ENCODE data around the gene CDH13.

The CDH13 gene

DNA sequence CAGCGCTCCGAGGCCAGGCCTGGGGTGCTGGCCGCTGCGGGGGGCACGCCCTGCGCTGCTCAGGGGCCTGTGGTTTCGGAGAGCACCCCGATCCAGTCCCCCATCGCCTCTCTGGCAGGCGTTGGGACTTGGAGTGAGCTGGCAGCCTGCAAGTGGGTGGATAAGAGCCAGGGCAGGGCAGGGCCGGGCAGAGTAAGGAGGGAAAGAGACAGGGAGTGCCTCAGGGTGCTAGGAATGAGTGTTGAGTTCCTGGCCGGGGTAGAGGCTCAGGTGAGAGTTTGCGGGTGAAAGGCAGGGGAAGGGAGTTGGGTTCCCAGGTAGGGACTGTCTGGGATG lies 1.3 kb downstream of the CDH13 start:
- no peak for DNase-seq (ENCODE audit: low read depth)

DNA sequence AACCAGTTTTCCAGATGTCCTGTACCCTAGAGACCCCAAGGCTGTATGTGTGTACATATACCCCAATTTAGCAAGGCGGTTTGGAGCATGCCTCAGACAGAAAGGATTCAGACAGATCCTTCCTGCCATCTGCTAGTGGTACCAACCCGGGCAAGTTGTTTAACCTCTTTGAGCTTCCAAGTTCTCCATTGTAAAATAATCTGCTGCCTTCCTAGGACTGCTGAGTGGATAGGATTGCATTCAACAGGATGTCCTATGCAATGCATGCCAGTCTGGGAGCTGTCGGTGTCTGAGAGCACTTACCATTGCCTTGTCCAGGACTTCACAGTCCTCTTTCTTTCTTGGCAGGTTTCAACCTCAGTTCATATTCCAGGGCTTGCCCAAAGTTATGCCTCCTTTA lies 1.9 kb downstream of the CDH13 start:
- no peak for DNase-seq (ENCODE audit: low read depth)

DNA sequence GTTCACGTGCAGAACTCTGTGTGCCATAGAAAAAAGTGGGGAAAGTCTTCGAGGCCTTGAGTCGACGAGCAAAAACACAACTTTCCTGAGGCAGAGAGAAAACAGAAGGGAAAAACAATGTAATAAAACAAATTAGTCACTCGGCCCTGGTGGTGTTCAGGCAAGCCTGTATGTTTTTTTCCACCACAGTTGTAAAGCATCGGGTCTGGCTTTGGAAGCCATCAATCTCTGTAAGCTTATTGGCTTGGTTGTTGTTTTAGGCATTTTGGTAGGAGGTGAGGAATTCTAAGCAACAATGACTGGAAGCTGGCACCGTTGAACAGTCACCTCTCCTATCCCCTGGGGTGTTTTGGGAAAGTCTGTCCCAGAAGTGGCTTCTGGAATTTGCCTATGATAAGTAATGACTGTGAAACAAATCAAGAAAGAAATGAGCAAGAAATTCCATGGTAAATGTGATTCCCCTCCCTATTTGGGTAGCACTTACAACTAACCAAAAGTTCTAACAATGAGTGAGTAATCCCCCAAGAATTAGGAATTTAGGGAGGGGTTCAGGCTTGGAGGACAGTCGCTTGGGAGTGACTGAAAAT lies 2.8 kb downstream of the CDH13 start:
- DNase-seq (ENCODE audit: low read depth), result no peak

DNA sequence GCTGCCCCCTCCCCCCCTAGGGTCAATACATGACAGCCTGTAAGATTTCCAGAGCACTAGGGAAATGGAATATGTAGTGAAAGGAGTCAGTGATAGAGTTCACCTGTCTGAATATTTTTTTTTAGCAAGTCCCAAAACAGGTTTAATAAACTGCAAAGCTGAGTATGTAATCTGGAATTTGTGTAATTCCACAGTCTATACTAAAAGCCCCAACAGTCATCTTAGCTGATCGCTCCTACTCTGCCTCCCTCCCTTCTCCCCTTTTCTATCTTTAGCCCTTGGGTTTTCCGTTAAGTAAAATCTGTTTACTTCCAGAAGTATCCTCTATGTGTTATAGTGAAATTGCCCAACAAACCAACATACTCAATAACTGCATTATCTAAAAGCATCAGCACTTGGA lies 3.5 kb downstream of the CDH13 start:
- DNase-seq (ENCODE audit: low read depth), result no peak

DNA sequence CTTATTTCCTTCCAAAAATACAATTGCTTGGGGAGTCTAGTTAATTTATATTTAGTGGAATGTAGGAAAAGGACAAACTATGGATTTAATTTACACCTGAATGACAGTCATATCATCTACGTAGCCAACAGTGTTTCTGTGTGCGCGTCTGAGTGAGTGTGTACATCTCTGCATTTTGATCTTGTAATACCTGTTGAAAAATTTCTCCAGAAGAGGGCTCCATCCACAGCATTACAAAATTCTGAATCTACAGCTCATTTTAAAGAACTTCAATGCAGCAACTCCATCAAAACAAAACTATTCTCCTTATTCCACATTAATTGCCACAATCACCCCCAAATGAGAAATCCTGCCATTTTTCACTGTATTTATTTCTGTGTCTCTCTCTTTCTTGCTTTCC lies 3.9 kb downstream of the CDH13 start:
- no peak for DNase-seq (ENCODE audit: low read depth)

DNA sequence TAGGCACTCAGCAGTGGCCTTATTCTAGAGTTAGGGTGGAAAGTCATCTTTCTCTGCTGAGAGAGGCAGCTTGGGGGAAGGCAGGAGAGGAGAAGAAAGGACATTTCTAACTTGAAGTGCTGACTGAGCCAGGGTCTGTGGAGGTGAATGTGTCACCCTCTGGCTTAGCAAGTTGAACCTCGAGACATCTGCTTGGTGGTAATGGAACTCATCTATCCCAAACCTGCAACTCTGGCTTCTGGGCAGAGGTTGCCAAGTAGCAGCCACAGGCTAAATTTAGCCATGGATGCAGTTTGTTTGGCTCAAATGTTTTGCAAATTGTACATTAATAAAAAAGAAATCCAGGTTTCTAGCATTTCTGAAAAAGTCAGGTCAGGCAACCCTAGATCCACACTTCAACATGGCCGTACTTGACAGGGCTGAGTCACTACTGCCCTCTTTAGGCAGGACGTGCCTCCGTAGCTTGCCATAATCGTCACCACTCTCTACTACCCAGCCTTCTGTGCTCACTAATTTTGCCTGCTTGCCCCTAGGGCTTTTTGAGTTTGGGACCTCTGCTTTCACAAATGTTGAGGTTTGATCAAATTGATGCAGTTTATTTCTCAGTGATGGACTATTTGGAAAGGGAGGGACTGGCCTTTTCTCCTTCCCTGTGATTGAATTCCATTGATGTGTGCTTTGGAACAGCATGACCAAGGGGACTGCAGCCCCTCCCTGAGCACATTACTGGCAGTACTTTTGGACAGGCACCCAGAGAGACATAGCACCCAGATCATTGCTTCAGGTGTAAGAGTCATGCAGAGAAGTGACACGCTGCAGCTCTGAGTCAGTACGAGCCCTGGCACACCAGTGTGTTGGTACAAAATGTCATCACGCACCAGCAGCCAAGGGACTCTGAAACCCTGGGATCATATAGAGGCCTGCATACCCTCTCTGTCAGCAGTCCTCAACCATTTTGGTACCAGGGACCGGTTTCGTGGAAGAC lies 5.2 kb downstream of the CDH13 start:
- no peak for DNase-seq (ENCODE audit: low read depth)

DNA sequence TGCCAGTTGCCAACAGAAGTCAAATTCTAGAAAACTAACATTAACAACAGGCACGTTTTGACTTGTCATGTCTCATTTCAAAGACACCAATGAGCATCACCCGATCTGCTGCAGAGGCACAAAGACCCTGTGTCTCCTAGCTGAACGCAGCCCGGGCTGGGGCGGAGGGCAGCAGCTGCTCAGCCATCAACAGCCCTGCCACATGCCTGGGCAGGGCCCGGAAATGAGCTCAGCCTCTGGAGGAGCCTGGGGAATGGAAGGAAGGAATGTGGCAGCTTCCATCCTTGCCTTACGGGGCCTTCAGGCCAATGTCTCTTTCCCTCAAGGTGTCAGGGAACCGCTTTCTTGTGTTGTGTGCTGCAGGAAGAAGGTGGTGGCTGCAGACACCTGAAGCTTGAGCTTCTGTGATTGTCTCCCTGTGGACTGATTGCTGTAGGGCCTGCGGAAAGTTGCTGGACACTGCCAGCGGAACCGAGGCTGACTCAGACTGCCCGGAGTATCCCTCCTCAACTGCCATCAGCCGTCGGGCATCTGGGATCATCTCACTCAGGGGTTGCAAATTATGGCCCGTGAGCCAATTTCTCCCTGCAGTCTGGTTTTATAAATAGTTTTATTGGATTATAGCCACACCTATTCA lies 7.3 kb downstream of the CDH13 start:
- DNase-seq (ENCODE audit: low read depth), result no peak

DNA sequence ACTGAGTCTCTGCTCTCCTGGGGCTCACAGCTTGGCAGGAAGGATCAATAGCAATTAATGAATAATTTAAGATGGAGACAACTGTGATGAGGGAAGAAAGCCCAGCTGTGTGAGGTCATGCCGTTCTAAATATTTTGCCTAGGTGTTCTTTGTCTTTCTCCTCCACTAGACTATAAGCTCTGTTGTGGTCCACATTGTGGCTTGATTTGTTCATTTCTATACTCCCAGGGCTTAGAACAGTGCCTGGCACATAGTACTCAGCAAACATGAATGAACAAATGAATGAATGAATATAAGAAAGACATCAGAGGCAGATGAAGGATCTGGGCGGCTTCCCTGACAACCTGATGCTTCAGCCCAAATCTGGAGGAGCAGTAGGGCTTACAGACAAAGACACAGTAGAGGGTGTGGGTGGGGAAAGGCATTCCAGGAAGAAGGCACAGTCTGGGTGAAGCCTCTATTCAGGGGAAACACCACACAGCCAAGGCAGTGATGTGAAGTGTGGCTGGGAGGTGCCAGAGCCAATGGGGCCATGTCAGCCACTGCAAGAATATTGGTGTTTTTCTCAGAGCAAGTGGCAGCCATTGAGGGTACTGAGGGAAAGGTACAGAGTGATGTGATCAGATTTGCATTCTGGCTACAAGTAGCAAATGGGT lies 8.3 kb downstream of the CDH13 start:
- no peak for DNase-seq (ENCODE audit: low read depth)

DNA sequence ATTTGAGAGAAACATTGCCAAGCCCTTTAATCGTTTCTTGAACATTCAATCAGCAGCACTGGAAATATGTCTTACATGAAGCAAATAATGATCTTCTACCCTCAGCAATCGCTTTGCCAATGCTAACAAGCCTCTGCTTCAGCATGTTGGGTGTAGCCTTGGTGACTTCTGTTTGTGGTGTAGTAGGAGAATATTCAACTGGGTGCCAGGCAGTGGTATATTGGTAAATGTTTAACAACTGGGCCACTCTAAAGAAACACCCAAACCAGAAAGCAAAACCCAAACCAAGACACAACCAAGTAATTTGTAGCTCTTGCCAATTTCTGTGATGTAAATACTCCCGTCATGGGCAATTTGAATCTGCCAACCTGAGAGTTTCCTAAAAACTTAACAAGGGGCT lies 9.7 kb downstream of the CDH13 start:
- DNase-seq (ENCODE audit: low read depth), result no peak

DNA sequence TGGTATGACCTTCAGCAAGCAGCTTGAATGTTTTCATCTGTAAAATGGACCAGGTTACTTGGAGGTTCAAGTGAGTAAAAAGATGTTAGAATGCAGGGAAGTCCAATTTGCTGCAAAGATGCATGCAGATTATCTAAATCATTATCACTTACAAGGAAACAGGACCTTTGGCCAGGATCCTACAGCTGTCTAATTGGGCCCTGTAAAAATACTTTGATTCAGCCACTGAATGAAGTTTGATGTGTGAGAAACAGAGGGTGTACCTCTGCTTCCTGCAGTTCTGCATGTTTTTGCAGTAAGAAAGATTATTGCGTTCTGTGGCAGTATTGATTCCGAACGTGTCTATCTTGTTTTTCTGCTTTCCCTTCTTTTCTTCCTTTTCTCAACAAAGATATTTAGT lies 10.2 kb downstream of the CDH13 start:
- no peak for DNase-seq (ENCODE audit: low read depth)

DNA sequence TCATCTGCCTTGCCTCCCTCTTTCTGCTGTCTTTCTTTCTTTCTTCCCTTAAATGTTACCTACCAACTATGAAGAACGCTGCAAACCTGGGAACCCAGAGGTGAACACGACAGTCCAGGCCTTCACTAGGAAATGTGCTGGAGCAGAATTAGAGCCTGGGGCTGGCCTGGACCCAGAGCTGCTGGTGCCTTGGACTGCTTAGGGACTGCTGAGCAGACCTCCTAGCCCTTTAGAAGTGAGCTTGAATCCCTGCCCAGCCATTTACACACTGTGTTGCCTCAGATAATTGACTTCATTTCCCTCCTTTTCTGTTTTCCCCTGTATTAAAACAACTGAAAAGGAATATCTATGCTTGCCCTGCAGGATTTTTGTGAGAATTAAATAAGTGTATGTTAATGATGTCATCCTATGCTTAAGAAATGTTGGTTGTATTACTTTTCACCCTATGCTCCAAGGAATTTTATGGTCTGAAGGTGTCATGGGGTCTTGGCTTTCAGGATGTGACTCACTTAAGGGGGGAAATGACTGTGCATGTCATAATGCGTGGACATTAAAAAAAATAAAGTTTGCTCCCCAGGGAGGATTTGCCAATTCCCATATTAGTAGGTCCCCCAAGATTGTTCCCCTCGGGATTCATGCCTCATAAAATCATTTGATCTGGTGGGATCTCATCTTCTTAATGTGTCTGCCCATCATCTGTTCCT lies 11.5 kb downstream of the CDH13 start:
- DNase-seq (ENCODE audit: low read depth), result no peak

DNA sequence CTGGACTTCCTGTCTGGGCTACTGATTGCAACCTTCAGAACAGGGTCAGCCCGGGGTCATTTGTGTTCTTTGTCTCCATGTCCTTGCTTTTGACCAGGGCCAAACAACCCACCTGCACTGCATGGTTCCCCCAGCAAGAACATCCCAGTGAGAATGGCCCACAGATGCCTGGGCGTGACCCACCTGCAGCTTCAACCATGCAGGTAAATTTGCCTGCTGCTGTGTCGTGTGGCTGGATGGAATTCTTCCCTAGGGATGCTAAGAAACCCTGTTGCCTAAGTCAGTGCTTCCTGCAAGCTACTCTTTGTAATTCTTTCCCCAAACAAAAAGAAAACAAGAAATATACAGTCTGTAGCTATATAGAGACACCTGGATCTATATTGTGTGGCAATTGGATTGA lies 12.5 kb downstream of the CDH13 start:
- no peak for DNase-seq (ENCODE audit: low read depth)

DNA sequence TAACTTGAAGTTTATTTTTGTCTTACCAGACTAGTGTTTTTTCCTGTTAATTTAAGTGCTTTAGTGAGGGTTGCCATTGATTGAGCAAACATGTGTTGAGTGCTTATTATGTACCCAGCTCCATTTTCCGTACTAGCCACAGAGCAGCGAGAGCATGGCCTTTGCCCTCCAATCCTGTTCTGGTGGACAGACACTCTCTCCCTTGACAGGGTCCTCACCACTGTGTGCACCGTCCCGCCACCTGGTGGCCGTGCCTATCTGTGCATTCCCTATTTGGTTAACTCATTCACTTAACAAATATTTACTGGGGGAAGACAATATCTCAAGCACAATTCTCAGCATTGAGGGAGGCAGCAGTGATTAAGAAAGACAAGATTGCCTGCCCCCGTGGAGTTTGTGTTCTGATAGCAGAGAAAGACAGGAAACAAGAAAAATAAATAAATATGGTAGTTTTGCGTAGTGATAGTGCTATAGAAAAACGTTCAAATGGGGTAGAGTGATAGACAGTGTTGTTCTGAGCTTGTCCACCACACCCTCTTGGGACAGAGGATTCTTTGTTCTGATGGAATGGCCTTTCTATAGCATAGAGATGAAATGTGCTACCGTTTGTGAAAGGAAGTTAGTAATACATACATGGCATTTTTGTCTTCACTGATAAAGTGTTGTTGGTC lies 13.0 kb downstream of the CDH13 start:
- peak; percentile 31 for DNase-seq (ENCODE audit: low read depth)

DNA sequence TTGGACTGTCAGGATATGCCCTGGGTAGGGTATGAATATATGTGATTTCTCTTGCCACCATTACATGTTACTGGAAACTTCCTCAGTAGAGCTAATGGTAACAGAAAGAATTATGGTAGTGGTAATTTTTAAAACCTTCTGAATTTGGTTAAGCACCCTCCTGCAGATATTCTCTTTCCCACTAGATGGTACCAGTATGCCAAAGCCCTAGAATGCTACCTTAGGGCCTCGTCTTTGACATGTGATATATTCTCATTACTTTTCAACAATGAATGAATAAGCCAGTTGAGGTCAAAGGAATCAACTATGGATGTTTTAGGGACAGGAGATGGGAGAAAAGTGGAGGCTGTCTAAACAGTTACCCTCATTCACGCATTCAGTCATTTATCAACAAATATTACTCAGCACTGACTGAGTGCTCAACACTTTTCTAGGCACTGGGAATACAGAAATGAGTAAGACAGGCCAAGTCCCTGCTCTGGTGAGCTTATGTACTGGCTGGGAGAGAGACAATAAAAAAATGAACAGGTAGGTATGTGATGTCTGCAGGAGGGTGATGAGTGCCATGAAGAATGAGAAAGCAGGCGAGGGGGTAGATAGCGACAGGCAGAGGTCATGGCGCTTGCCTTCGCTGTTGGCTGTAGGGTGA lies 14.7 kb downstream of the CDH13 start:
- no peak for DNase-seq (ENCODE audit: low read depth)

DNA sequence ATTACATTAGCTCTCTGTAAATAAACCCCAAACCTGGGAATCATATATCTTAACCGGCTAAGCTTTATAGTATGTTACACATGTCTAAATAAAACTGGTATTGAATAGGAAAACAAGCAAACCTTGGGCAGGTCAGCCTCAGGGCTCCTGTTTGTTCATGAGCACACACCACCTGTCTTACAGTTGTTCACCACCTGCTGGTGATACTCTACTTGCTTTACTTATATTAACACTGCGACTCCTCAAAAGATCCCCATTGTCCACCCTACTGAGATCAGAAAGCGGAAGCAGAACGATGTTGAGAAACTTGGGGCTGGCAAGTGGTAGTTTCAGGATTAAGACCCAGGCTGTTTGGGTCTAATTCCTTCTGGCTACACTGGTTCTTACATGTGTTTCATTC lies 16.4 kb downstream of the CDH13 start:
- no peak for DNase-seq (ENCODE audit: low read depth)

DNA sequence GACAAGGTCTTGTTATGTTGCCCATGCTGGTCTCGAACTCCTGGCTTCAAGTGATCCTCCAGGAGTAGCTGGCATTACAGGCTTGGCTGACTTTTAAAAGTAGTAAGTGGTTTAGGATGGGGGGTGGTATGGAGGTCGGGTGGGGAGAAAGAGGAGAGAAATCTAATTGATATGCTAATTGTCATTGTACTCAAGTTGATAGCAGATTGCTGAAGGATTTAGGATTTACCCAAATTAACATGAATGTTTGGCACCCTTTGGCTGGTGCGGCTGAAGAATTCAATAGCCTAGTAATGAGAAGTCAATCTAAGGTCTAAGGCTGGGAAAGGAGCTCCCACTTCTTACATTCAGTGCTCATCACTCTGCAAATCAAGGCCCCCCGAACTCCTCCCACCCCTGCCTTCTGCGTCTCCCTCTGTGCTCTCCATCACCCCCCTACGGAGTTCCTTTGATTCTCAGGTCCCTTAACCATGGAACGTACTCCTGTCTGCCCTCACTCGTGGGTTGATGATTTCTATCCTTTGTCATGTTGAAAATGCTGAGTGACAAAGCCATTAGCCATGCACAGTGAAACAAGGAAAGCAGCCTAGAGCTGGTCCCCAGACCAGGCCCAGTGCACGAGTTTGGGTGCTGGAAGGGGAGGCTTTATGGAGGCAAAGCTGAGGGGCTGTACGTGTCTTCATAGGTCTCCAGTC lies 17.3 kb downstream of the CDH13 start:
- DNase-seq (ENCODE audit: low read depth), result no peak

DNA sequence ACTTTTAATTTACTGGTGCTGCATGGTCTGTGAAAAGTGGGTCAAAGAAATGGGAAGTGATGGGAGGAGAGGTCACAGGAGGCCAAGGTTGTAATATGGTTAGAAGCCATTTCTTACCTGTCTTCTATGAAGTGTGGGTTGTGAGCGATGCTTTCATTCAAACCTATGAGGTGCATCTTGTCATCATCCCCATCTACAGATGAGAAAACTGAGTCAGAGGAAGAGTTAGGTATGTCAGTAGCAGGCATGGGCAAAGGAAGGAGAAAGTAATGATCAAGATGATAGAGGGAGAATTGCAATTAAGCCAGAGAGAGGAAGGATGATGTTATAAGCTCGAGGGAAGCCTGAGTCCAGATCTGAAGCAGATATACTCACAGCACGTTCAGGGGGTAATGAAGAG lies 19.7 kb downstream of the CDH13 start:
- no peak for DNase-seq (ENCODE audit: low read depth)

DNA sequence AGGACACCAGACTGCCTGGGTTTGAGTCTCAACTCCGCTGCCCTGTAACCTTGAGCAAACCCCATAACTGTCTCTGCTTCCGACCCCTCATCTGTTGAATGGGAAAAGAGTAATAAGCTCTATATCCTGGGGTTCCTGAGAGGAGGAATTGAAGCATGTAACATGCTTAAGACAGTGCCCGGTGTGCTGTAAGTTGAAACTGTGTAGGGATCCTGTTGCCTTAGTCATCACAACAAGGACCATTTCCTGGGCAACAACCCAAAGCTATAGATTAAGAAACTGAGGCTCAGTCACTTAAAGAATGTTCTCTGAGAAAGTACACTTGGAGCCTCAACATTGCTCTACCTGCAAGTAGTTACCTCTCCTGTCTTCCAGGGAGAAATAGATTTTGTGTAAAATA lies 23.0 kb downstream of the CDH13 start:
- DNase-seq (ENCODE audit: low read depth), result no peak

DNA sequence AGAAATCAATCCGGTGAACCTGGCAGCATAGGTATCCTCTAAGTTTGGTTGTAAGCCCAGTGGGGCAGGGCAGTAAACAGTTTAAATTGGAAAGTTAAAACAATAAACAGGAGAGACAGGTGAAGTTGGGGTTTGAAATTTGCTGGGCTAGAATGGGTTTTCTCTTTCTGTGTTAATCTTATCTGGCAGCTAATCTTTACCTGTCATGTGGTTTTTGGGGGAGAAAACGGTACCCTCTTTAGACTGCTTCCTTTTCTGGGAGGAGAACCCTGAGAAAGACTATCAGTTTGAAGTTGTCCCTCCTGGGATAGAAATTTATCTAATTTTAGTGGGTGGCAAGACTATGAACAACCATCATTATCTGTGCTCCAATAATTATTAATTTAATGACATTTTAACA lies 24.0 kb downstream of the CDH13 start:
- no peak for DNase-seq (ENCODE audit: low read depth)

DNA sequence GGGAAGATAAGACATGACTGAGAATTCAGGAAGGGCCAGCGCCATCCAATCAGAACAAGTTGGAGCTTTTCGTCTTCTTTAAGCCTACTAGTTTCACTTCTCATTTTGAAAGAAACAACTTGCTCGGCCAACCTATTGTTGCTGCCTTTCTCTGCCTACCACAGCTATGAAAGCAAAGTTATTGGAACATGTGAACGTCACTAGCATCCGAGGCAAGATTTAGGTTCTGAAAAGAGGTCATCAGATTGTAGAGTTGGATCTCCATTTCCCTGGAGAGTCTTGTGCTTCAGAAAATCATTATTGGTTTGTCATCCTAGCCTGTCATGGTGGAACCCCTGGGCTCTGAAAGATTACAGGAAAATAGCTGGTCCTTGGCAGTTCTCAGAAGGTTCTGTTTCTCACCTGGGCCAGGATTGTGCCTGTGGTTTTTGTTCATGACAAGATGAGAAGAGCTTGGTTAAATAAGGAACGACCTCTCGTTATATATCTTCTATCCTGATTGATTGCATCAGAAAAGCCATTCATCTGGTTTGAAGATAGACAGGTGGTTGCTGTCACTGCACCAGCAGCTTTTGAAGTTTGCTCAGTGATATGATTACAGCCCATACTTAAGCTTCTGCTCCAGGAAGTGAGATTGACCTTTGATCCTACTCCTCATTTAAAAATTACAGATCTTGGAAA lies 25.3 kb downstream of the CDH13 start:
- DNase-seq (ENCODE audit: low read depth), result no peak
